HG03175 (cell line): ENCODE data around the gene TXLNA.

ENCODE experiments used
- ATAC-seq: cut with Tn5 transposase; IDR thresholded peaks from one replicate; pipeline ENCODE4 v1.9.1; 2021; ENCODE audit warnings: mild to moderate bottlenecking, moderate library complexity; ENCODE audit not compliant: unreplicated experiment

TXLNA gene

DNA sequence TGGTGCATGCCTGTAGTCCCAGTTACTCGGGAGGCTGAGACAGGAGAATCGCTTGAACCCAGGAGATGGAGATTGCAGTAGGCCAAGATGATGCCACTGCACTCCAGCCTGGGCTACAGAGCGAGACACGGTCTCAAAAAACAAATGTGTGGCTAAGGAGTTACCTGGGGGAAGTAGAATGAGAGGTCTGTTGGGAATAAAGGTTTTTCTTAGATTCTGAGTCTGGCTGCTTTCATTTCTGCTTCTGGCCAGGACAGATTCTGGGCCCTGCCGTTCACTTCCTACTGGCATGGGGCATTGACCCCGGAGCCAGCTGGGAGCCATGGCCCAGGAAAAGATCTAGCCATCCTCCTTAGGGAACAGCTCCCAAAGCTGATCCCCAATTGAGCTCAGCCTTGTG lies 29.0 kb downstream of the TXLNA start:
- no peak for ATAC-seq

- ATAC-seq: no peak
Measured at GRCh38 chr1:32208891-32209328, 29.4 kb downstream of the TXLNA start, which contains the start of gene DCDC2B. Gene DCDC2B, plus strand, starts transcription at chr1:32209089. Its CDS starts 5 bp downstream, at chr1:32209094.

- no peak for ATAC-seq
Measured at GRCh38 chr1:32215629-32216480, 36.4 kb downstream of the TXLNA start.

DNA sequence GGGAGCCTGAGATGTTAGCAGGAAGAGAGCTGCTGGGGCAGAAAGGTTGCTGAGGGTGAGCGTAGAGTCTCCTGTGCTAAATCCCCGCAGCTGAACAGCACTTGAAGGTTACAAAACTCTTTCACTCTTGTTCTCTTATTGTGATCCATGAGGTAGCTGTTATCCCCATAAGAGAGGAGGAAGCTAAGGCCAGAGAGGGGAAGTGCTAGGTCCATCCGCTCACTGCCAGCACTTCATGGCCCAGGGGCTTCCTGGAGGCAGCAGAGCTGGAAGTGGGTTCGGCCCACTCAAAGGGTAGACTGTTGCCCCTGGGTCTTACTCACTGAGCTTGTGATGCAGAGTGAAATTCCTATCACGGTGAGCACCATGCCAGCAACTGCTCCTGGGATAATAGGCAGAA lies 37.1 kb downstream of the TXLNA start:
- ATAC-seq: no peak

DNA sequence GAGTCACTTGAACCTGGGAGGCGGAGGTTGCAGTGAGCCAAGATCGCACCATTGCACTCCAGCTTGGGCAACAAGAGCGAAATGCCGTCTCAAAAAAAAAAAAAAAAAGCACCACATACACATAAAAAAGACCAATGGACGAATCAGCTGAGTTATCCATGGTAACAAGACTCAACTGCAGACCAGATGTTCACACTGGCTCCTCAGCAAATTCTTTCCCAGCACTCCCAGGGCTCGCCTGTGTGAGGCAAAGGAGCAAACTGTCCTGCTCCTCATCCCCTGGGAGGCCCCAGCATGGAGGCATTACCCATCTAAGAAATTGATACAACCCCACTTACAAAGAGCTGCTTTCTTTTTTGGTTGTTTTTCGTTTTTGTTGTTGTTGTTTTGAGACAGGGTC lies 39.5 kb downstream of the TXLNA start:
- ATAC-seq: no peak

GRCh38 chr1:32220746-32221580 lies 41.5 kb downstream of the TXLNA start:
- ATAC-seq: no peak

DNA sequence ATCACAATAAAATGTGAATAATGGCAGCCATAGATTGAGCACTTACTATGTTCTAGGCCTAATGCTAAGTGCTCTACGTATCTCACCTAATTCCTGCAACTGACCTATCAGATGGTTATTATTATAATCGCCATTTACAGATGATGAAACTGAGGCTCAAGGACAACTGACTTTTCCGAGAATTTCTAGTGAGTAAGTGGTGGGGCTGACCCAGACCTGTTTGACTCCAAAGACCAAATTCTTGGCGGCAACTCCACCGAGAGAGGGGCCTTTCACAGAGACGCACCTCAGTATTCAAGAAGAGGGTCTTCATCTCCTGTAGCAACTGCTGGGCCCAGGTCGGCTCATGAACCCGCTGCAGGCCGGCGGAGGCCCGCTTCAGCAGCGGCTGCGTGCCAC lies 42.1 kb downstream of the TXLNA start:
- no peak for ATAC-seq

- peak; percentile 98 for ATAC-seq
Measured at GRCh38 chr1:32221980-32222755, 42.7 kb downstream of the TXLNA start, which contains the start of the genes EIF3I and TMEM234. Gene EIF3I, plus strand, starts transcription at chr1:32222407. Its CDS starts 35 bp downstream, at chr1:32222442. Gene TMEM234, minus strand, starts transcription at chr1:32222353. Its CDS starts 31 bp downstream, at chr1:32222322.

DNA sequence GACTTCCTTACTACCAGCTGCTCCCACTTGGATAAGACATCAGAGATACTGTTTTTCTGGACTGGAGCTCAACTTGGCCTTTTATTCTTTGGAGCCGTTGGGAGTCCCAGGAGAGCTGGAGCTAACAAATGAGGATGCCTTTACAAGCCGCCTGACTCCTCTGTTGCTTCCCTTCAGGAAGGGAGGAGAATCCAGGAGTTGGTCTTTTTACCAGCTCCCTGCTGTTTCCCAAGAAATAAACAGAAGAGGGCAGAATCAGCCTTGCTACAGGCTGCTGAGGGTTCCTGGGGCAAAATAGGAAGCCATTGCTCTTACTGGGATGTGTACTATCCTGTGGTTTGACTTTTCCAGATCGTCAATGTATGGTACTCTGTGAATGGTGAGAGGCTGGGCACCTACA lies 44.2 kb downstream of the TXLNA start:
- no peak for ATAC-seq

DNA sequence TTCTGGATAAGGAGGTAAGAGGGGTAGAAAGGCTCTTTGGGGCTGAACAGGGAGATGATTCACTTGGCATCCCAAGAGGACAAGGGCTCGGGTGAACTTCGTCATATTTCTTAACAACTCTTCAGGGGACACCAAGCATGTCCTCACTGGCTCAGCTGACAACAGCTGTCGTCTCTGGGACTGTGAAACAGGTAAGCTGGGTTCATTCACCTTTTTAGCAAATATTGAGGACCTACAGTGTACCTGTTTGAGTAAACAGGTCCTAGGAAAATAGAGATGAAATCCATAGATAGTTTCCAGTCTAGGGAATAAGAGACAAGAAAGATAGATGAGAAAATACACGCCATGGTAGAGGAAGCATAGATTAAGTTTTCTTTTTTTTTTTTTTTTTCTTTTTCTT lies 44.8 kb downstream of the TXLNA start:
- no peak for ATAC-seq

GRCh38 chr1:32228771-32229170 lies 49.3 kb downstream of the TXLNA start:
- no peak for ATAC-seq

- no peak for ATAC-seq
Measured at GRCh38 chr1:32231843-32232432, 52.5 kb downstream of the TXLNA start.

DNA sequence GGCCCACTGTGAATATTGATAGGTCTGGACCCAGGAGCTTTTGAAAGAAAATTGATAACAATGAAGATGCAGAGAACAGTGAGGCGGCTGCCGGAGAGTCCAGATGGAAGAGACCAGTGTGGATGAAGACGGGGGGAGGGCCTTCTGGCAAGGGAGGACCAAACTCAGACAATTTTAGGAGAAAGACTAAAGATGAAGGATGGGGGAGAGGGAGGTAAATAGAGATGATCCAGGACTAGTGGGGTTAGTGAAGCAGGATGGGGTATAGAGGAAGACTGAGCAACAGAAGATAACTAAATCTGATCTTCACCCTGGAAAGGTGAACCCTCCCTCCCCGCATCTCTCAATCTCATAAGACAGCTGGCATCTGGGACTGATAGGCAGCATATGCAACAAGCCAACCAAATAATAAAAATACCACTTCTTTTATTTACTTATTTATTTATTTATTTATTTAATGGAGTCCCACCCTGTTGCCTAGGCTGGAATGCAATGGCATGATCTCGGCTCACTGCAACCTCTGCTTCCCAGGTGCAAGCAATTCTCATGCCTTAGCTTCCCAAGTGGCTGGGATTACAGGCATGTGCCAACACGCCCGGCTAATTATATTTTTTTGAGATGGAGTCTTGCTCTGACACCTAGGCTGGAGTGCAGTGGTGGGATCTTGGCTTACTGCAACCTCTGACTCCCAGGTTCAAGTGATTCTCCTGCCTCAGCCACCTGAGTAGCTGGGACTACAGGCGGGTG lies 53.3 kb downstream of the TXLNA start:
- no peak for ATAC-seq

DNA sequence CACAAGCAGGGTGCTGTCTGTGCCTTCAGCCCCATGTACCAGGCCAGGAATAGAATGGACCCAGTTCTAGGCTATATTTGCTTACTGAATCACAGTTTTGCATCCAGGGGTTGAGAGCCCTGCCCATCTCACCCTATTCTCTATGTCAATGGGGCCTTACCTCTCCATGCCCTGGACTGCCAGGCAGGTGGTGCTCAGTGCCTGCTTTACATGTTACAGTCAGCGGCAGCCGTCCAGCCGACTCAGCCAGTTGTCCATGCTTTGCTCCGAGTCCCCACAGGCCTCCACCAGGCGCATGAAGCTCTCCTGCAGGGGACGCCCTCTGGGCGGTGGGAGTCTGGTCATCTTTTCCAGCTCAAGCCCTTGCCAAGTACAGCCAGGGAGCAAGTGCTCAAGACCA lies 55.3 kb downstream of the TXLNA start:
- ATAC-seq: no peak

- ATAC-seq: no peak
Measured at GRCh38 chr1:32239337-32239736, 59.9 kb downstream of the TXLNA start.

GRCh38 chr1:32239790-32240139 lies 60.3 kb downstream of the TXLNA start:
- no peak for ATAC-seq

GRCh38 chr1:32240140-32240951 lies 60.9 kb downstream of the TXLNA start:
- ATAC-seq: no peak

DNA sequence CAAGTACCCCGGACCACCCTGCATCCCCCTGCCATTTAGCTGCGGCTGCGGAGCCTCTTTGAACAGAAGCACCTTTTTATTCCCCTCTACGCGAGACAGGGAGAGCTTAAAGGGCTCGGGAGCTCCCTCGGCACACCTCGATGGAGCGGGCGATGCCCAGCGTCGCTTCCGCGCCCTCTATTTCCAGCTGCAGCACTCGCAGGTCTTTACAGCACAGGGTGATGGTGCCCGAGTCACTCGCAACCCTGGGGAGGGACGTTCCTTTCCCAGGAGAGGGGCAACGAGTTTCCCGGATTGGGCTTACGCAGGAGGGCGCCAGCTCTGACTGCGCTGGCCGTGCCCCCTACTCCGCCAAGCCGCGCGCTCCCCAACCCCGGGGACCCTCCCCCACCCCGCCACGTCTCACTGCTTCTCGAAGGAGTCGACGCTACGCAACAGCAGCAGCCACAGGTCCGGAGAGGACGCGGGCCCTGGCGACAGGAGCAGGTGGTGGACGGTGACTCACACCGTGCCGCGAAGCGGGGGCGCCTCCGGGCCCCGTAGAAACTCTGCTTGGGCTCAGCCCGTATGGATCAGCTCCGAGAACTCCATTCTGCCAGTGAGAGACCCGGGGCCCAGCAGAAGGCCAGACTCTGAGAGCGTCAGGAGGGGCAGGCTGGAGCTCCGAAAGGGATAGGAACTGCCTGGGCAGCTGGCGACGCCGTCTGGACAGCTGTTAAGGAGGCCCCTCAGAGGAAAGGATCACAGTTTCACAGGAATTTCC lies 61.7 kb downstream of the TXLNA start:
- no peak for ATAC-seq
